HG03460 (cell line): ENCODE data around the gene TMEM132D.

Source experiments
- ATAC-seq: cut with Tn5 transposase; IDR thresholded peaks from one replicate; pipeline ENCODE4 v1.9.1; 2021; ENCODE audit not compliant: unreplicated experiment

The TMEM132D gene

GRCh38 chr12:129379076-129379804 lies 524.6 kb downstream of the TMEM132D start:
- ATAC-seq, result no peak

DNA sequence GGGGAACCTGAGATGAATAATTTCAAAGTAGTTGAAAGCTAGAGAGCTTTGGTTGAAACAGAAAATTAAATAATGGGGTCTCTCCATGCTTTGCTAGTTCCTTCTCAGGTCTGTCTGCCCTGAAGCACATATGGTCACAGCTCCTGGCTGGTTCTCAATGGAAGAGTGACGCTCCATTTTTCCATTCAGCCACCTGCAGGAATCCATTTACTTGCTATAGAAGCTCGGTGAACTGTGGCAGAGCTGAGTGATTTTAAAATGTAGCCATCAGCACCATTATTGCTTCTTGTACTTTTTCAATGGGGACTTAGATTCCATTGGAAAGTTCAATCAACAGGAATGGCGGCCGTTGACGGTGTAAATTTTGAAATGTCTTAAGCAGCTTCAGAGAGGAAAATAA lies 525.3 kb downstream of the TMEM132D start:
- ATAC-seq, result no peak

- ATAC-seq, result no peak
Measured at GRCh38 chr12:129373746-129374145, 530.1 kb downstream of the TMEM132D start.

GRCh38 chr12:129372876-129373275 lies 530.9 kb downstream of the TMEM132D start:
- no peak for ATAC-seq

DNA sequence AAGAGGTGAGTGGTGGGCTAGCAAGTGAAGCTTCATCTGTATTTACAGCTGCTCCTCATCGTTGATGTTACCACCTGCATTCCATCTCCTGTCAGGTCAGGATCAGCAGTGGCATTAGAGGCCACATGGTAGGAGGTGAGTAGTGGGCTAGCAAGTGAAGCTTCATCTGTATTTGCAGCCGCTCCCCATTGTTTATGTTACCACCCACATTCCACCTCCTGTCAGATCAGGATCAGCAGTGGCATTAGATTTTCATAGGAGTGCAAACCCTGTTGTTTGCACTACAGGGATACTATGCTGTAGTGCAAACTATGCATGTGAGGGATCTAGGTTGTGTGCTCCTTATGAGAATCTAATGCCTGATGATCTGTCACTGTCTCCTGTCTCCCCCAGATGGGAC lies 531.5 kb downstream of the TMEM132D start:
- ATAC-seq, result no peak

GRCh38 chr12:129371268-129371667 lies 532.6 kb downstream of the TMEM132D start:
- ATAC-seq, result no peak

- no peak for ATAC-seq
Measured at GRCh38 chr12:129366656-129367055, 537.2 kb downstream of the TMEM132D start.

DNA sequence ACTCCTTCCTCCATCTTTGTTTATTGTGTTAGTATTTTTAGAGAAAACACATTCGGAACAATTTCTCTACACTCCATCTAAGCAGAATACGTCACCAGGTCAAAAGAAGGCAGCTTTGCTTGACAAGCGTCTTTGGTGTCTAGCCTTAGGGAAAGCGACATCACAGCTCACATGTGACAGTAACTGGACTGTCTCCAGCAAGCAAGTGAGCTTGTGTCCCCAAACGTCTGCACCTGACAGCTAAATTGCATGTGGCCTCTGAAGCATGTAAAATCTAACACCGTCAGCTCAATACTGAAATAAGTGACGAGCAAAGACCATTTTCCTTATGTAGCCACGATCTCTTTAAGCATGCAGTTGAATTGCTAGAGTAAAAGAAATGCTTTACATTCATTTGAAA lies 540.8 kb downstream of the TMEM132D start:
- ATAC-seq, result no peak

GRCh38 chr12:129357233-129357632 lies 546.6 kb downstream of the TMEM132D start:
- ATAC-seq, result no peak

DNA sequence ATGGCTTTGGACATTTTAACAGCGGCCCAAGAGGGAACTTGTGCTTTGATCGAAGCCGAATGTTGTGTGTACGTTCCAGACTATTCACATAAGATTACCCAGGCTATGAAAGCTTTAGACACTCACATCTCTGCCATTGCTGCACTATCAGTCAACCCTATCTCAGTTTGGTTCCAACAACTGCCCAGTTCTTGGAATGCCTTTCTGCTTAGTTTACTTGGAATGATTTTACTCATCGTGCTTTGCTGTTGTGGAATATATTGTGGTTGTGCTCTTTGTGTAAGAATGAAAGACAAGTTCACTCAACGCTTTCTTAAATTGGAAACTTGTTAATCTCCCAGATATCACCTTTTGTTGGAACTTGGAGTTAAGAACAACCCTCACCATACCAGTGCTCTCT lies 552.3 kb downstream of the TMEM132D start:
- ATAC-seq, result no peak

GRCh38 chr12:129339336-129339735 lies 564.5 kb downstream of the TMEM132D start:
- ATAC-seq, result no peak

GRCh38 chr12:129337413-129337812 lies 566.4 kb downstream of the TMEM132D start:
- no peak for ATAC-seq

- no peak for ATAC-seq
Measured at GRCh38 chr12:129335773-129336172, 568.1 kb downstream of the TMEM132D start.

- ATAC-seq, result no peak
Measured at GRCh38 chr12:129332286-129332685, 571.5 kb downstream of the TMEM132D start.

- no peak for ATAC-seq
Measured at GRCh38 chr12:129331356-129332085, 572.3 kb downstream of the TMEM132D start.

GRCh38 chr12:129328235-129328634 lies 575.6 kb downstream of the TMEM132D start:
- no peak for ATAC-seq

GRCh38 chr12:129325566-129325965 lies 578.3 kb downstream of the TMEM132D start:
- ATAC-seq, result no peak

DNA sequence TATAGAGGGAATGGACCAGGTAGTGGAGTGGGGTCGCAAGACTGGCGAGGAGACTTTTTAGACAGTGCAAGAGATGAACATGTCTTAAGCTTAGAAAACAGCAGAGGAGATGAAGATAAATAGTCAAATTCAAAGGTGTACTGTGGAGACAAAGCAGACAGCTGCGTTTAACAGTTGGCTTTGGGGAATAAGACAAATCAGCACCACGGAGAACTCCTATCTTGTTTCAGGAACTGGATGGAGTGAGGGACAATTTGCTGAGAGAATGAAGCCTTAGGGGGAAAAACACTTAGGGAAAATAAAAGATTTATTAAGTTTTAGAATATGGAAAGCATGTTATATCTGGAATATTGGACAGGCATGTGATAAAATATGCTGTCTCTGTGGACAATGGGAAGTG lies 591.8 kb downstream of the TMEM132D start:
- no peak for ATAC-seq

- no peak for ATAC-seq
Measured at GRCh38 chr12:129310346-129310745, 593.5 kb downstream of the TMEM132D start.

GRCh38 chr12:129305851-129306250 lies 598.0 kb downstream of the TMEM132D start:
- no peak for ATAC-seq

- no peak for ATAC-seq
Measured at GRCh38 chr12:129304529-129304928, 599.3 kb downstream of the TMEM132D start.

- no peak for ATAC-seq
Measured at GRCh38 chr12:129300011-129300410, 603.8 kb downstream of the TMEM132D start.
